Nephron (organoid): ENCODE data around the gene DENND4C.
"Not testable (repeated sequence)": the region's sequence is repeated elsewhere in the genome, so short reads cannot be mapped to it uniquely, and the experiment has no call there.

Source experiments
- H3K27ac Mint-ChIP-seq, 3 experiments: 2 replicates each; pipeline ENCODE4 v1.8.0; 2020; ENCODE audit warnings: mixed read lengths in 3 of 3, mild to moderate bottlenecking in 2 of 3, moderate library complexity in 1 of 3
- H3K27me3 Mint-ChIP-seq: 2 replicates; pipeline ENCODE4 v1.8.0; 2021; ENCODE audit warnings: low read depth, mild to moderate bottlenecking, moderate library complexity, mixed read lengths
- H3K36me3 Mint-ChIP-seq: 2 replicates; pipeline ENCODE4 v1.8.0; 2020; ENCODE audit warnings: low read depth, mixed read lengths
- H3K4me1 Mint-ChIP-seq: 2 replicates; pipeline ENCODE4 v1.8.0; 2020; ENCODE audit warnings: mixed read lengths
- H3K4me3 Mint-ChIP-seq, 3 experiments: 2 replicates each; pipeline ENCODE4 v1.8.0; 2020; ENCODE audit warnings: mild to moderate bottlenecking in 3 of 3, mixed read lengths in 3 of 3, moderate library complexity in 2 of 3
- H3K9me3 Mint-ChIP-seq: 2 replicates; pipeline ENCODE4 v1.8.0; 2020; ENCODE audit warnings: mixed read lengths
- TF ChIP-seq, protein P1 (sequence below), 3 experiments: fragments of 200-600 bp; sonication (generic); IDR thresholded peaks; one replicate each; pipeline ENCODE4 v1.5.0; 2021; ENCODE audit warnings: antibody characterized with exemption in 3 of 3; ENCODE audit not compliant: unreplicated experiment in 3 of 3

Gene DENND4C

DNA sequence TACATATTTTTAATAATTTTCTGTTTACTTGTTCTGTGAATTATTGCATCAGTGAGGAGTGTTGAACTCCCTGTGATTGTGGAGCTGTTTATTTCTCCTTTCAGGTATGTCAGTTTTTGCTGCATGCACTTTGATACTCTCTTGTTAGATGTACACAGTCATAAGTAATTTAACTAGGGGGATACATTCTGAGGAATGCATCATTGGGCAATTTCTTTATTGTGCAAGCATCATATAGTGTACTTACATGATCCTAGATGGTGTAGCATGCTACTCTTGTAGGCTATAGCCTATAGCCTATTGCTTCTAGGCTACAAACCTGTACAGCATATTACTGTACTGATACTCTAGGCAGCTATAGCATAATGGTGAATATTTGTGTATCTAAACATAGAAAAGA lies 9.5 kb downstream of the DENND4C start:
- Mint-ChIP-seq H3K36me3 (peaks cover 33% of the 10 kb centered on the region), H3K27me3 (no peaks in the 10 kb centered on the region), H3K27ac (no peak overlapping the region), H3K9me3 (peaks cover 4% of the 10 kb centered on the region), H3K4me3 (no peak overlapping the region), H3K4me1 (peaks cover 4% of the 10 kb centered on the region)
- TF ChIP-seq, protein P1, sequence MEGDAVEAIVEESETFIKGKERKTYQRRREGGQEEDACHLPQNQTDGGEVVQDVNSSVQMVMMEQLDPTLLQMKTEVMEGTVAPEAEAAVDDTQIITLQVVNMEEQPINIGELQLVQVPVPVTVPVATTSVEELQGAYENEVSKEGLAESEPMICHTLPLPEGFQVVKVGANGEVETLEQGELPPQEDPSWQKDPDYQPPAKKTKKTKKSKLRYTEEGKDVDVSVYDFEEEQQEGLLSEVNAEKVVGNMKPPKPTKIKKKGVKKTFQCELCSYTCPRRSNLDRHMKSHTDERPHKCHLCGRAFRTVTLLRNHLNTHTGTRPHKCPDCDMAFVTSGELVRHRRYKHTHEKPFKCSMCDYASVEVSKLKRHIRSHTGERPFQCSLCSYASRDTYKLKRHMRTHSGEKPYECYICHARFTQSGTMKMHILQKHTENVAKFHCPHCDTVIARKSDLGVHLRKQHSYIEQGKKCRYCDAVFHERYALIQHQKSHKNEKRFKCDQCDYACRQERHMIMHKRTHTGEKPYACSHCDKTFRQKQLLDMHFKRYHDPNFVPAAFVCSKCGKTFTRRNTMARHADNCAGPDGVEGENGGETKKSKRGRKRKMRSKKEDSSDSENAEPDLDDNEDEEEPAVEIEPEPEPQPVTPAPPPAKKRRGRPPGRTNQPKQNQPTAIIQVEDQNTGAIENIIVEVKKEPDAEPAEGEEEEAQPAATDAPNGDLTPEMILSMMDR (IDR thresholded peaks at IDR 0.05; ENCODE audit: unreplicated experiment in 3 of 3) = no peak

DNA sequence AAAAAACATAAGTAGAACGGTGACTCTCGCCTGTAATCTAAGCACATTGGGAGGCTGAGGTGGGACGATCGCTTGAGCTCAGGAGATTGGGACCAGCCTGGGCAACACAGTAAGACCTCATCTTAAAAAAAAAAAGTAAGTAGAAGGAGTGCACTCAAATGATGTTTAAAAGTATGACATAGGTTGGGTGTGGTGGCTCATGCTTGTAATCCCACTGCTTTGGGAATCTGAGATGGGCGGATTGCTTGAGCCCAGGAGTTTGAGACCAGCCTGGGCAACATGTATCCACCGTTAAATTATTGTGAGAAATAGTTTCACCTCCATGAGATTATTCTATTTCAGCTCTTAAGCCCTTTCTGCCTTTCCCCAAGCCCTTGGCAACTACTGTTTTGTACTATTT lies 11.2 kb downstream of the DENND4C start:
- H3K36me3 Mint-ChIP-seq = peaks cover 40% of the 10 kb centered on the region
- H3K27ac Mint-ChIP-seq = no peak overlapping the region
- H3K4me3 Mint-ChIP-seq = no peak overlapping the region
- peaks cover 4% of the 10 kb centered on the region for H3K4me1 Mint-ChIP-seq
- TF ChIP-seq, protein P1 (IDR thresholded peaks at IDR 0.05; ENCODE audit: unreplicated experiment in 3 of 3) = no peak
- H3K9me3 Mint-ChIP-seq = peaks cover 4% of the 10 kb centered on the region
- no peaks in the 10 kb centered on the region for H3K27me3 Mint-ChIP-seq

DNA sequence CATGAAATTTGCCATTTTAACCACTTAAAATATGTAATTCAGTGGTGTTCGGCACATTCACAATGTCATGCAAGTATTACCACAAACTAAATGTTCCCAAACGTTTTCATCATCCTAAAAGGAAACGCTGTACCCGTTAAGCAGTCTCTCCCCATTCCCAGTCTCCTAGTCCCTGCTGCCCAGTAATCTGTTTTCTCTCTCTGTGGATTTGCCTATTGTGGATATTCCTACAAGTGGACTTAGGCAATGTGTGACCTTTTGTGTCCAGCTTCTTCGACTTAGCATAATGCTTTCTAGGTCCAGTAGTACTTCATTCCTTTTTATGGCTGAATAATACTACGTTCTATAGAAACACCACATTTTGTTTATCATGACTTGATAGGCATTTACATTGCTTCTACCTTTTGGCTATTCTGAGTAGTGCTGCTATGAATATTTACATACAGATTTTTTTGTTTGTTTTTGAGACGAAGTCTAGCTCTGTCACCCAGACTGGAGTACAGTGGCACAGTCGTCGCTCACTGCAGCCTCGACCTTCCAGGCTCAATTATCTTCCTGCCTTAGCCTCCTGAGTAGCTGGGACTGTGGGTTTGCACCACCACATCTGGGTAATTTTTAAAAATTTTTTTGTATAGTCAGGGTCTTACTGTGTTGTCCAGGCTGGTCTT lies 13.0 kb downstream of the DENND4C start:
- H3K4me1 Mint-ChIP-seq = peaks cover 4% of the 10 kb centered on the region

GRCh38 chr9:19246891-19247290 lies 16.4 kb downstream of the DENND4C start:
- peaks cover 6% of the 10 kb centered on the region for H3K4me1 Mint-ChIP-seq

More for the DNA sequence above, 13.0 kb downstream of the DENND4C start:
- TF ChIP-seq, protein P1 (IDR thresholded peaks at IDR 0.05; ENCODE audit: unreplicated experiment in 3 of 3) = no peak
- Mint-ChIP-seq H3K27ac (no peak overlapping the region), H3K4me3 (no peak overlapping the region), H3K9me3 (peaks cover 4% of the 10 kb centered on the region), H3K27me3 (no peaks in the 10 kb centered on the region), H3K36me3 (peaks cover 40% of the 10 kb centered on the region)

GRCh38 chr9:19247420-19247819 lies 16.9 kb downstream of the DENND4C start:
- H3K27ac Mint-ChIP-seq = peak overlapping the region in 1 of 3 experiments; percentile 15

More at GRCh38 chr9:19246891-19247290, 16.4 kb downstream of the DENND4C start:
- TF ChIP-seq, protein P1 (IDR thresholded peaks at IDR 0.05; ENCODE audit: unreplicated experiment in 3 of 3) = no peak
- Mint-ChIP-seq H3K4me3 (no peak overlapping the region), H3K27ac (peak overlapping the region in 1 of 3 experiments; percentile 15), H3K27me3 (no peaks in the 10 kb centered on the region), H3K9me3 (no peaks in the 10 kb centered on the region), H3K36me3 (peaks cover 30% of the 10 kb centered on the region)

DNA sequence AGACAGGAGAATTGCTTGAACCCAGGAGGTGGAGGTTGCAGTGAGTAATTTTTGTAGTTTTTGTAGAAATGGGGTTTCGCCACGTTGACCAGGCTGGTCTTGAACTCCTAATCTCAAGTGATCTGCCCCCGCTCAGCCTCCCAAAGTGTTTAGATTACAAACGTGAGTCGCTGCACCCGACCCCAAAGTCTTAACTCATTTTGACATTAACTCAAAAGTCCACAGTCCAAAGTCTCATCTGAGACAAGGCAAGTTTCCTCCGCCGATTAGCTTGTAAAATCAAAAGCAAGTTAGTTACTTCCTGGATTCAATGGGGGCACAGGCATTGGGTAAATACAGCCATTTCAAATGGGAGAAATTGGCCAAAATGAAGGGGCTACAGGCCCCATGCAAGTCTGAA lies 19.9 kb downstream of the DENND4C start:
- Mint-ChIP-seq H3K36me3 (peaks cover 21% of the 10 kb centered on the region), H3K4me1 (peaks cover 12% of the 10 kb centered on the region), H3K27ac (peak overlapping the region in 1 of 3 experiments; percentile 51)
- not testable (repeated sequence) for H3K4me3 Mint-ChIP-seq, H3K9me3 Mint-ChIP-seq, H3K27me3 Mint-ChIP-seq

More at GRCh38 chr9:19247420-19247819, 16.9 kb downstream of the DENND4C start:
- Mint-ChIP-seq H3K36me3 (peaks cover 28% of the 10 kb centered on the region), H3K4me3 (no peak overlapping the region), H3K9me3 (no peaks in the 10 kb centered on the region), H3K27me3 (no peaks in the 10 kb centered on the region), H3K4me1 (peaks cover 8% of the 10 kb centered on the region)
- TF ChIP-seq, protein P1 (IDR thresholded peaks at IDR 0.05; ENCODE audit: unreplicated experiment in 3 of 3) = no peak

DNA sequence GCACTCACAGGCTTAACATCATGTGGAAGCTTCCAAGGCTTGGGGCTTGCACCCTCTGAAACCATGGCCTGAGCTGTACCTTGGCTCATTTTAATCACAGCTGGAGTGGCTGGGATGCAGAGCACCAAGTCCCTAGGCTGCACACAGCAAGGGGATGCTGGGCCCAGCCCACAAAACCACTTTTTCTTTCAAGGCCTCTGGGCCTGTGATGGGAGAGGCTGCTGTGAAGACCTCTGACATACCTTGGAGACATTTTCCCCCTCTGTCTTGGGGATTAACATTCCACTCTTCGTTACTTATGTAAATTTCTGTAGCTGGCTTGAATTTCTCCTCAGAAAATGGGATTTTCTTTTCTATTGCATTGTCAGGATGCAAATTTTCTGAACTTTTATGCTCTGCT lies 20.7 kb downstream of the DENND4C start:
- Mint-ChIP-seq H3K36me3 (peaks cover 15% of the 10 kb centered on the region), H3K4me1 (peaks cover 12% of the 10 kb centered on the region), H3K27ac (peak overlapping the region in 1 of 3 experiments; percentile 65)
- not testable (repeated sequence) for H3K27me3 Mint-ChIP-seq, H3K4me3 Mint-ChIP-seq, H3K9me3 Mint-ChIP-seq

GRCh38 chr9:19251622-19252021 lies 21.1 kb downstream of the DENND4C start:
- not testable (repeated sequence) for H3K9me3 Mint-ChIP-seq, H3K27me3 Mint-ChIP-seq, H3K4me3 Mint-ChIP-seq
- H3K27ac Mint-ChIP-seq = peak overlapping the region in 2 of 3 experiments; percentile 19 to 65
- H3K4me1 Mint-ChIP-seq = peaks cover 12% of the 10 kb centered on the region
- H3K36me3 Mint-ChIP-seq = peaks cover 15% of the 10 kb centered on the region
